ENCODE results near the gene RUVBL2.

RUVBL2 gene

DNA sequence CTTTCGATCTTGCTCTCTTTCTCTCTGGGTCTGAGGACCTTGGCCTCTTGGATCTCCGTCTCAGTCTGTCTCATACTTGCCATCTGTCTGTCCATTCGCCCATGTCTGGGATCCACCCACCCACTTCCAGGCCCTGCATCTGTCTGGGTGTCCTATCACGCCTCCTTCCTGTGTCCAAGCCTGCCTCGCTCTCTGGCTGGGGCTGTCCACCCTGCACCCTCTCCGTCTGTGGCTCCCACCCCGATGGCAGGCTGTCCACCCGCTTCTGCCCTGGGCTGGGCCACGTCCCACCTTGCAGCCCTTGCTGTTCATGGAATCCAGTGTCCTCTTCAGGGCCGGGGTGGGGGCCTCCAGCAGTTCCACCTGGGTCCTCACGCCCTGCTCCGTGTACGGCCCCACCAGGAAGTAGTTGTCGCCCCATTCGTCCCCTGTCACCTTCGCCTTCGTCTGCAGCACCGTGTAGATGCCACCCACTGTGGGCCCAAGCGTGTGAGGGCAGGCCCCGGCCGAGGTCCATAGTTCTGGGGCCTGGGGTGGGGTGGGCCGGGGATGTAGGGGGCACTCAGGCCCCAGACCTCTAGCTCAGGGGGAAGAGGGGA, 2.6 kb upstream of the RUVBL2 start:
- TF ChIP-seq EGR1 (IDR thresholded peaks at IDR 0.05), result no peak
- no peak for TF ChIP-seq CEBPB (IDR thresholded peaks at IDR 0.05)
- no peak for TF ChIP-seq CREB1 (IDR thresholded peaks at IDR 0.05; ENCODE audit: low read depth)
- TF ChIP-seq TCF12 (IDR thresholded peaks at IDR 0.05; ENCODE audit: low read depth), result no peak
- TF ChIP-seq ZBTB7A (IDR thresholded peaks at IDR 0.05; ENCODE audit: low read depth), result no peak
- TF ChIP-seq, protein P1, sequence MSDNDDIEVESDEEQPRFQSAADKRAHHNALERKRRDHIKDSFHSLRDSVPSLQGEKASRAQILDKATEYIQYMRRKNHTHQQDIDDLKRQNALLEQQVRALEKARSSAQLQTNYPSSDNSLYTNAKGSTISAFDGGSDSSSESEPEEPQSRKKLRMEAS (IDR thresholded peaks at IDR 0.05), result no peak
- TF ChIP-seq EP300 (IDR thresholded peaks at IDR 0.05; ENCODE audit: borderline replicate concordance), result no peak
- no peak for TF ChIP-seq TEAD4 (IDR thresholded peaks at IDR 0.05)
- TF ChIP-seq, protein P2, sequence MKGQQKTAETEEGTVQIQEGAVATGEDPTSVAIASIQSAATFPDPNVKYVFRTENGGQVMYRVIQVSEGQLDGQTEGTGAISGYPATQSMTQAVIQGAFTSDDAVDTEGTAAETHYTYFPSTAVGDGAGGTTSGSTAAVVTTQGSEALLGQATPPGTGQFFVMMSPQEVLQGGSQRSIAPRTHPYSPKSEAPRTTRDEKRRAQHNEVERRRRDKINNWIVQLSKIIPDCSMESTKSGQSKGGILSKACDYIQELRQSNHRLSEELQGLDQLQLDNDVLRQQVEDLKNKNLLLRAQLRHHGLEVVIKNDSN (IDR thresholded peaks at IDR 0.05), result no peak
- no peak for TF ChIP-seq YY1 (IDR thresholded peaks at IDR 0.05; ENCODE audit: low read depth)
- TF ChIP-seq FOXM1 (IDR thresholded peaks at IDR 0.05; ENCODE audit: borderline replicate concordance, low read depth), result no peak
- TF ChIP-seq, protein P3, sequence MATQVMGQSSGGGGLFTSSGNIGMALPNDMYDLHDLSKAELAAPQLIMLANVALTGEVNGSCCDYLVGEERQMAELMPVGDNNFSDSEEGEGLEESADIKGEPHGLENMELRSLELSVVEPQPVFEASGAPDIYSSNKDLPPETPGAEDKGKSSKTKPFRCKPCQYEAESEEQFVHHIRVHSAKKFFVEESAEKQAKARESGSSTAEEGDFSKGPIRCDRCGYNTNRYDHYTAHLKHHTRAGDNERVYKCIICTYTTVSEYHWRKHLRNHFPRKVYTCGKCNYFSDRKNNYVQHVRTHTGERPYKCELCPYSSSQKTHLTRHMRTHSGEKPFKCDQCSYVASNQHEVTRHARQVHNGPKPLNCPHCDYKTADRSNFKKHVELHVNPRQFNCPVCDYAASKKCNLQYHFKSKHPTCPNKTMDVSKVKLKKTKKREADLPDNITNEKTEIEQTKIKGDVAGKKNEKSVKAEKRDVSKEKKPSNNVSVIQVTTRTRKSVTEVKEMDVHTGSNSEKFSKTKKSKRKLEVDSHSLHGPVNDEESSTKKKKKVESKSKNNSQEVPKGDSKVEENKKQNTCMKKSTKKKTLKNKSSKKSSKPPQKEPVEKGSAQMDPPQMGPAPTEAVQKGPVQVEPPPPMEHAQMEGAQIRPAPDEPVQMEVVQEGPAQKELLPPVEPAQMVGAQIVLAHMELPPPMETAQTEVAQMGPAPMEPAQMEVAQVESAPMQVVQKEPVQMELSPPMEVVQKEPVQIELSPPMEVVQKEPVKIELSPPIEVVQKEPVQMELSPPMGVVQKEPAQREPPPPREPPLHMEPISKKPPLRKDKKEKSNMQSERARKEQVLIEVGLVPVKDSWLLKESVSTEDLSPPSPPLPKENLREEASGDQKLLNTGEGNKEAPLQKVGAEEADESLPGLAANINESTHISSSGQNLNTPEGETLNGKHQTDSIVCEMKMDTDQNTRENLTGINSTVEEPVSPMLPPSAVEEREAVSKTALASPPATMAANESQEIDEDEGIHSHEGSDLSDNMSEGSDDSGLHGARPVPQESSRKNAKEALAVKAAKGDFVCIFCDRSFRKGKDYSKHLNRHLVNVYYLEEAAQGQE (IDR thresholded peaks at IDR 0.05; ENCODE audit: low read depth), result no peak
- TF ChIP-seq TAF1 (IDR thresholded peaks at IDR 0.05; ENCODE audit: low read depth), result no peak
- no peak for TF ChIP-seq RAD21 (IDR thresholded peaks at IDR 0.05; ENCODE audit: low read depth)
- TF ChIP-seq NFIC (IDR thresholded peaks at IDR 0.05), result no peak

DNA sequence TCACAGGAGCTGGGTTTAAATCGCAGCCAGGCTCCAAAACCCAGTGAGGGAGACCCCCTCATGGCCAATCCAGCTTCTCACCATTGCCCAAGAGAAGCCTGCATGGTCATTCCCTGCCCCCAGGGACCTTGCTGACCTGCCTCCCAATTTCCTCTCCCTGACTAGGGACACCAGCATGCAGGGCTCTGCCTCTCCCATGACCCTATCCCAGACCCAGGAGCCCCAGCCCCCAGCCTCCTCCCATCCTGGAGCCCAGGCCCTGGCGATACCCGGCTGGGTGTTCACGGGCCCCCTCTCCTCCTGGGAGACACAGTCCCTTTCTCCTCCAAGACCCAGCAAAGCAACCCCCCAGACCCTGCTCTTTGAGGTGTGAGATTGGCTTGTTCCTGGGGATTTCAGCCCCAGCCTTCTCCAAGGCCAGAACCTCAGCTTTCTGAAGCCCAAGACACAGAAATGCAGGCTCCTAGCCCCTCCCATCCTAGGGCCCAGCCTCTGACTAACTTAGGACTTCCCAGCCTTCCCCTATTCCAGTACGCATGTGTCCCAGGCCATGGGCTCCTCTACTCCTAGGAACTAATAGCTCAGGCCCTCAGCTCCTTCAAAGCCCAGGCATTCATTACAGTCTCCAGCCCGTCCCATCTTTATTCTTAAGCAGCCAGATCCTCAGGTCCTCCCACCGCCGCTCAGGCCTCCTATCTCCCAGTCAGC, 1.7 kb upstream of the RUVBL2 start:
- TF ChIP-seq, protein P2 (IDR thresholded peaks at IDR 0.05), result no peak
- TF ChIP-seq, protein P1 (IDR thresholded peaks at IDR 0.05), result no peak
- no peak for TF ChIP-seq CEBPB (IDR thresholded peaks at IDR 0.05)
- no peak for TF ChIP-seq ZBTB7A (IDR thresholded peaks at IDR 0.05; ENCODE audit: low read depth)
- no peak for TF ChIP-seq TAF1 (IDR thresholded peaks at IDR 0.05; ENCODE audit: low read depth)
- TF ChIP-seq TEAD4 (IDR thresholded peaks at IDR 0.05), result no peak
- no peak for TF ChIP-seq TCF12 (IDR thresholded peaks at IDR 0.05; ENCODE audit: low read depth)
- TF ChIP-seq EGR1 (IDR thresholded peaks at IDR 0.05), result no peak
- TF ChIP-seq EP300 (IDR thresholded peaks at IDR 0.05; ENCODE audit: borderline replicate concordance), result no peak
- no peak for TF ChIP-seq RAD21 (IDR thresholded peaks at IDR 0.05; ENCODE audit: low read depth)
- no peak for TF ChIP-seq YY1 (IDR thresholded peaks at IDR 0.05; ENCODE audit: low read depth)
- TF ChIP-seq, protein P3 (IDR thresholded peaks at IDR 0.05; ENCODE audit: low read depth), result no peak
- no peak for TF ChIP-seq FOXM1 (IDR thresholded peaks at IDR 0.05; ENCODE audit: borderline replicate concordance, low read depth)

DNA sequence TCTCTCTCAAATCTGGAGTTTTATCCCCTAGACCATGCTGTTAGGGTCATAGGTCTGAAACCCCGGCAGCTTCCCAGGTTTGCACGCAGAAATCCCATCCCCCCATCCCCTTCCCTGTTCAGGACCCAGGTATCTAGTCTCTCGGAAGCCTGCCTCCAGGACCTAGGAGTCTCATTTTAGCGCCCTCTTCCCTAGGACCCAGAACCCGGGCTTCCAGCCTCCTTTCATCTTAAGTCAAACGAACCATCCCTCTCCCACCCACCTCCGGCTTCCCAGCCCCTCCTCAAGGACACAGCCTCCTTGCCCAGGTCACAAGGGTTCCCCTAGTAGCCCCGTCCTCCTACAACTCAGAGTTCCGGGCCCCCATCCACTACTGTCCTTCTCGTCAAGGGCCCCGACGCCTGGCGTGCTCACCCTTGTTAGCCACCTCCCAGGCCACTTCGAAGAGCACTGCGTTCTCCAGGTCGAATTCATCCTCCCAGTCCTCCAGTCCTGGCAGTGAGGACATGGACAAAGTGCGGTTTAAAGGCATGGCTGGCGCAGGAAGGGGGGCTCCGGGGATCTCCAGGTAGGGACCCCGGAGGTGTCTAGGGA, 1.0 kb upstream of the RUVBL2 start:
- TF ChIP-seq NFIC (IDR thresholded peaks at IDR 0.05) (no peak), EGR1 (IDR thresholded peaks at IDR 0.05) (no peak)

DNA sequence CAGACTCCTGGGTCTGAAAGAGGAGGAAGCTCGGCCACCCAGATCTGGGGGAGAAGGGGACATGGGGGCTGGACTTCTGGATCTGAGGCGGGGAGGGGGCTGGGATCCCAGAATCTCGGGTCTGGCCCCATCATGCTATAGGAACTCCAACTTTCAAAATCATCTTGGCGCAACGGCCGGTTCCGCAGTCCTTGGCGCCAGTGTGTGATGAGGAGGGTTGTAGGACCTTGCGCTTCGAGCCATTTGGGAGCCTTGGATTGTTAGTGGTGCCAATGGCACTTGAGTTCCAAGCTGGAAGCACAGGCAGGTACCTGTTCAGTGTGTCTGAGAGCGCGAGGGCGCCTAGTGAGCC, 324 bp downstream of the RUVBL2 start:
- TF ChIP-seq, protein P1 (IDR thresholded peaks at IDR 0.05), result no peak

DNA sequence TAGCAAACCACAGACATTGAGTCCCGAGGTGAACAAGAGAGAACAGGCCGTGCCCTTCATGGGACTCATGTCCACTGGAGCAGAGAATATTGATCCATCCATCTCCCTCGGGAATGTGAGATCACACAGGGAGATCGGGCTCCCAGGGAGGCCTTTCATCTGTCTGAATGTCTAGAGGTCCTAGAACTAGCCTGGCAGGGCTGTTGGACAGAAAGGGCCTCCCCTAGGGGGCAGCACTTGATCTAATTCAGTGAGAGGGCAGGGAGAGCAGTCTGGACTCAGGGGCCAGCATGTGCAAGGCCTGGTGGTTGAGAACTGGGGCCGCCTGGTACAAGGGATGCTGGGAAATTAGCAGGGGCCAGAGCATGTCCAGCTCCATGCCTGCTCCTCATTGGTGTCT, 4.3 kb downstream of the RUVBL2 start:
- peak; percentile 46; the same call in 1 of the 2 replicates for TF ChIP-seq RAD21 (IDR thresholded peaks at IDR 0.05; ENCODE audit: low read depth)
- TF ChIP-seq, protein P2 (IDR thresholded peaks at IDR 0.05), result no peak

Data from Ishikawa (cell line).